Measurements from ENCODE around the gene B3GNT2.
"Not testable (repeated sequence)": the region's sequence is repeated elsewhere in the genome, so short reads cannot be mapped to it uniquely, and the experiment has no call there.

B3GNT2 gene

DNA sequence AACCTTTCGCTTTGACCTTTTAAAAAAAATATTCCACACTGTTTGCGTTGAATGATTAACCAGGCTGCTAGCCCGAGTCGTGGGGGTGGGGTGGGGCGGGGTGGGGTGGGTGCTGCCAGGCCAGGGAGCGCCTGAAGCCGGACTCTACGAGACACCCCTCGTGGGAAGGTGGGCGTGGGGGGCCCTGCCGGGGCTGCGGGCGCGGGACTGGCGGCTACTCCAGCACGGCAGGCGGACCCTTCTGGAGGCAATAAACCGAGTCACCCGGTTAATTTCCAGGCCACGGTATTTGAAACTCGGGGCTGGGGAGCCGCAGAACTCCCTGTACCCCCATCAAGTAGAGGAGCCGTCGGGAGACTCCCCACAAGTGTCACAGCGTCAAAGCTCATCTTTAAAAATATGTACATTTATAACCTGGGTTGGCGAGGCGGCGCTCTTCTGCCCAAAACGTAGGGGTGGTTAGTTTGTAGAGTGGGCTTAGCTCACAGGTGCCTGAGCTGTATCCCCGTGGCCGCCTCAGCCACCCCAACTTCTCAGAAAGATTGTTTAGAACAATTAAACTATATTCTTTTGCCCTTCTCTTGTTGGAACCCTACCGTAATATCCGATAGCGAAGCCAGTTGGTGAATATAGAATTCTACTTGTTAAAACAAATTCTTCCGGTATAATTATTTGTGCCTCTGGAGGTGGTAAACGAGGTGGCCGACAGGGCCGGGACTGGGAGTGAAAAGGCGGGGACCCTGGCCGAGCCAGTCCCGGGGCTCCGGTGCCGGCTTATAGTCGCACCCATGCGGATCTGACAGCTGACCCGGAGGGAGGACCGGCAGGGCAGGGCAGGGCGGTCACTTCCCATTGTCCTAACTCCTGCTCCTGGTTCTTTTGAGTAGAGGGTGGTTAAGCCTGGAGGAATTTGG, 1.4 kb downstream of the B3GNT2 start:
- Mint-ChIP-seq H3K9me3 (no peaks in the 10 kb centered on the region), H3K27ac (peak overlapping the region; percentile 81), H3K4me3 (peak overlapping the region; percentile 87), H3K27me3 (no peaks in the 10 kb centered on the region), H3K4me1 (peaks cover 45% of the 10 kb centered on the region), H3K36me3 (peaks cover 2% of the 10 kb centered on the region)

DNA sequence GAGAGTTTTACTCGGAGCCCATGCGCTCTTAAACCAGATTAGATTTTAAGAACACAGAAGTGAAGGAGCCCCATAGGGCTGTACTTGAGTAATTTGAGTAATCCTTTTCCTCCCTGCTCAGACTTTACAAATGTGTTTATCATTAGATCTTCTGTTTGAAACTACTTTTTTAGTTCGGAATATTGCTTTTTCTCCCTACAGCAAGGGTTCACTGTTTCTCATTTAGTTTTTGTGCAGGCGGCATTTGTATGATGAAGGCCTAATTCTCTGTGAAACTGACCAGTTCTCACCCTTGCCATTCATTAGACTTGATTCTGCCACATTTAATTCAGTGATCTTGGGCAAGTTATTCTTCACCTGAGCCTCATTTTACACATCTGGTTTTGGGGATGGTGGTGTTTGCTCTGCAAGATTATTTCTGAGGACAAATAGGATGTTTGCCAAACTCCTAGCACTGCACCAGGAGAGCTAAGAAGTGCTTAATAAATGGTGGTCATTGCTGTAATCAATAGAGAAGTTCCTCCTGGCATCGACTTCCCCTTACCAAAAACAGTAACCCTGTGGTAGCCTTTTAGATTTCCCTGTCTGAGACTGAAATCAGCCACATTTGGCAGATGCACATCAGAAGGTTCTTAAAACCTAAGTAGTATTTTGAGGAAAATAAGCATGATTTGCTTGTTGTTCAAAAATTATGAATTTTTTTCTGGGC, 2.2 kb downstream of the B3GNT2 start:
- Mint-ChIP-seq H3K4me3 (peak overlapping the region; percentile 87), H3K36me3 (peaks cover 2% of the 10 kb centered on the region), H3K4me1 (peaks cover 53% of the 10 kb centered on the region), H3K27me3 (no peaks in the 10 kb centered on the region), H3K9me3 (no peaks in the 10 kb centered on the region), H3K27ac (peak overlapping the region; percentile 75)

DNA sequence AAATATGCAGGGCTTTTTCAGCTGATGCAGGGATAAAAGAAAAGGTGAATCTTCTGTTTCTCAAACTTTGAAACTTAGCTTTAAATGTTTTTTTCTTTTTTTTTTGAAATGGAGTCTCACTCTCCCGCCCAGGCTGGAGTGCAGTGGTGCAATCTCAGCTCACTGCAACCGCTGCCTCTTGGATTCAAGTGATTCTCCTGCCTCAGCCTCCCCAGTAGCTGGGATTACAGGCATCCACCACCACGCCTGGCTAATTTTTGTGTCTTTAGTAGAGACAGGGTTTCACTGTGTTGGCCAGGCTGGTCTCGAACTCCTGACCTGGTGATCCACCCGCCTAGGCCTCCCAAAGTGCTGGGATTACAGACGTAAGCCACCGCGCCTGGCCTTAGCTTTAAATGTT, 2.9 kb downstream of the B3GNT2 start:
- Mint-ChIP-seq H3K4me3 (peak overlapping the region; percentile 87), H3K27ac (peak overlapping the region; percentile 85), H3K4me1 (peaks cover 60% of the 10 kb centered on the region)
- H3K27me3 Mint-ChIP-seq, H3K9me3 Mint-ChIP-seq, H3K36me3 Mint-ChIP-seq: not testable (repeated sequence)

DNA sequence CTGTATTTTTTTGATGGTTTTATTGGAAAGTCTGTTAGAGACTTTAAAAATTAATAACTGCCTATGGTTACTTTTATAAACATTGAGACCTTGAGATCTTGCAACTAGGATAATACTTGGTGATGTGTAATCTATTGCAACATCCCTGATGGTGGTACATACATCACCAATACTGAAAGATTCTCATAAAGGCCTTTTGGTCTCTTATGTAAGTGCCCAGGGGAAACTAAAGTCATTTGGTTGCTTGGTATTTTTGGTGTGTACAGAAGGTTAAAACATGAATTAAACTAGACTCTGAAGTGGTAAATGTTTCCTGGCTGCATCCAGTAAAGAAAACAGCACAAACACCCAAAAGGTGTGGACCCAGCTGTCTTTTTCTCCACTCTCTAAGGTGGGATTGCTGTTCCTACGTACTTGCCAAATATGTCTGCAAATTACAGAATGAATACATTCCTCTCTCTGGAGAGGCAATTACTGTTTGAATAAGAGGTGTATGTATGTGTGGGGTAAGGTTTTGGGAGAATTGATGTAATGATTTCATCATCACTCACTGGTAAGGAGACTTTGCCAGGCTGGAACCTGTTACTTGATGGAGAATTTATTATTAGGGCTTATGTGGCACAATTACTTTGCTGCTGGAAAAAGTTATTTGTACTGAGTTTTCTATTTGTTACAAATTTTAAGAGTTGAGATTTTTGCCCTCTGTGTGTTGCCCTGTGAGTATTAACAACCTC, 3.6 kb downstream of the B3GNT2 start:
- Mint-ChIP-seq H3K27ac (peak overlapping the region; percentile 85), H3K4me3 (peak overlapping the region; percentile 72), H3K36me3 (peaks cover 2% of the 10 kb centered on the region), H3K4me1 (peaks cover 68% of the 10 kb centered on the region), H3K9me3 (no peaks in the 10 kb centered on the region), H3K27me3 (no peaks in the 10 kb centered on the region)

DNA sequence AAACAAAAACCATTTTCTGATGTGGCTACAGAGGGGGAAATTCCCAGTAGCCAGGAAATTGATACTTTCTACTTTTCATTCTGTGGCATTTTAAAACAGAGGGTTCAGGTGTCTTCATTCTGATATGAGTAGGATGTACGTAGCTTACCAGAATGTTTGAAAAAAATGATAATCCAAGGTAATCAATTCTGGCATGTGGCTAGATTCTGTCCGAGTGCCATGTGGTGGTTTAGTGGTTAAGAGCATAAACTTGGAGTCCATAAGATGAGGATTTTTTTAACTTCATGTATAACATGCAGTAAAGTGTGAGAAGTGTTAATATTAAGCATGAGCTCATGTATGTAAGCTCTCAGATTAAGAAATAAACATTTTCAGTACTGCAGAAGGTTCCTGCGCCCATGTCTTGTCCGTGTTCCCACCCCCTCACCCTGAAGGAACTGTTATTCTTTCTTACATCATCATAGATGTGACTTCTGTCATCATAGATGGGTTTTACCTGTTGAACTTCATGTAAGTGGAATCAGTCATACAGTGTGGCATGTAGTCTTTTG, 4.5 kb downstream of the B3GNT2 start:
- peak overlapping the region; percentile 85 for H3K27ac Mint-ChIP-seq
- no peaks in the 10 kb centered on the region for H3K27me3 Mint-ChIP-seq

DNA sequence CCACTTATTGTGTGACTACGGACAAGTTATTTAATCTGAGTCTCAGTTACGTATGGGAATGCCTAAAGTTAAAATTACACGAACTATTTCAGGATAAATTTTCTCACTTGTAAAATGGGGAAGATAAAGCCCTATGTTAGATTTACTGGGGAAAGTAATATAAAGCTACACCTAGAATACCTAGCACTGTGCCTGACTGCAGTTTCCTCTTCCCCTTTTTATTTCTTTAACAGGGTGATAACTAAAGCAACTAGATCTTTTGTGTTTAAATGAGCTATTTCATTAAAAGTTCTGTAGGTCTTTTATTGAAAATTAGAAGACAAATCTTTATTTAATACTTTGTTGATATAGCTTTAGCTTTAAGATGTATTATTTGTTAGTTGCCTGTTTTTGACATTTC, 5.0 kb downstream of the B3GNT2 start:
- H3K36me3 Mint-ChIP-seq: peaks cover 4% of the 10 kb centered on the region
- H3K27ac Mint-ChIP-seq: peak overlapping the region; percentile 85
- peak overlapping the region; percentile 72 for H3K4me3 Mint-ChIP-seq
- H3K27me3 Mint-ChIP-seq: no peaks in the 10 kb centered on the region
- peaks cover 79% of the 10 kb centered on the region for H3K4me1 Mint-ChIP-seq
- no peaks in the 10 kb centered on the region for H3K9me3 Mint-ChIP-seq

More for the DNA sequence above, 4.5 kb downstream of the B3GNT2 start:
- H3K4me3 Mint-ChIP-seq: peak overlapping the region; percentile 72
- H3K4me1 Mint-ChIP-seq: peaks cover 74% of the 10 kb centered on the region
- peaks cover 4% of the 10 kb centered on the region for H3K36me3 Mint-ChIP-seq
- H3K9me3 Mint-ChIP-seq: no peaks in the 10 kb centered on the region

DNA sequence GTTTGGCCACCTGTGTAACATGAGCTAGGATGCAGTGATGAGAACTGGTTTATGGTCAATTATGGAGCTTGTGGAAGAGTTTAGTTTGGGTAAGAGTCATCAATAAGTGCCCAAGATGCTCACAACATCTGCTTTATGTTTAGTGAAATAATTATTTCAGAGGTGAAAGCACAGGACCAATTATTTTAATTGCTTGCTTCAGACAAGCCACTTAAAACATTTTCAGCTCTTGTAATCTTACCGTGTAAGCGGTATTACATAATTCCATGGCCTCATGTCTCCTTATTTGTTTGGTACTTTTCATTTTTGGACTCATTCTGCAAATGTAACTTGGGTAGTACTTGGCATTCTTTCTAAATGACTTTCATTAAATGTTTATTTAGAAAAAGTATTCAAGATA, 5.4 kb downstream of the B3GNT2 start:
- no peaks in the 10 kb centered on the region for H3K27me3 Mint-ChIP-seq
- H3K4me3 Mint-ChIP-seq: peak overlapping the region; percentile 72
- H3K27ac Mint-ChIP-seq: peak overlapping the region; percentile 85
- H3K9me3 Mint-ChIP-seq: no peaks in the 10 kb centered on the region
- peaks cover 4% of the 10 kb centered on the region for H3K36me3 Mint-ChIP-seq
- peaks cover 83% of the 10 kb centered on the region for H3K4me1 Mint-ChIP-seq

DNA sequence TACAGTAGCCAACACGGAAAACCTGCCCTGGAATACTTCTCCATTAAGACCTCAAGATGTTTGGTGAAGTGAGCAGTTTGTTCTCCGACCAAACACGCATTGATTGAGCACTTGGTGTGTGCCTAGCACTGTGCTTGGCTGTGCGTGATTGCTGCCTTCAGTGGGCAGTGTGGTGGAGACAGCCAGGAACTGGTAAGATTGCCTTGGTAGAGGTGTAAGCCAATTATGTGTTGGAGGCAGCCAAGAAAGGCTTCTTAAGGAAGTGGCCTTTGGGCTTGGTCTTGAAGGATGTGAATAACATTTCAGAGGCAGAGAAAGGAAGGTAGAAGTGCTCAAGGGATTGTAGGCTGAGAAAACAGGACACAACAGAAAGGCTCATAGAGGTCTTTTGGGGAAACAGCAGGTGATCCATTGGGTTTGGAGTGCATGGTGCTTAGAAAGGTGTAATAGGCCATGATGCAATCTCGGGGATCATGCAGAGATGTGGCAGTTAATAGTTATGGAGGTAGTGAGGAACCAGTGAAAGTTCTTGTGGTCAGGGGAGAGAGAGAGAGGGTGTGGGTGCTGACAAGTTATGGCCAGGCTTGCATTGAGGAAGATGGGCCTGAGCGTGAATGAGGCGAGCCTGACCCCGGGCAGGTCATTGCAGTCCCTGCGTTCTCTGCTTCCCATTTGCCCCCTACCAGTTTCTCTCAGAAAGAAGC, 6.3 kb downstream of the B3GNT2 start:
- Mint-ChIP-seq H3K4me3 (peak overlapping the region; percentile 20), H3K27ac (peak overlapping the region; percentile 48), H3K27me3 (no peaks in the 10 kb centered on the region), H3K36me3 (peaks cover 4% of the 10 kb centered on the region), H3K4me1 (peaks cover 92% of the 10 kb centered on the region), H3K9me3 (no peaks in the 10 kb centered on the region)

DNA sequence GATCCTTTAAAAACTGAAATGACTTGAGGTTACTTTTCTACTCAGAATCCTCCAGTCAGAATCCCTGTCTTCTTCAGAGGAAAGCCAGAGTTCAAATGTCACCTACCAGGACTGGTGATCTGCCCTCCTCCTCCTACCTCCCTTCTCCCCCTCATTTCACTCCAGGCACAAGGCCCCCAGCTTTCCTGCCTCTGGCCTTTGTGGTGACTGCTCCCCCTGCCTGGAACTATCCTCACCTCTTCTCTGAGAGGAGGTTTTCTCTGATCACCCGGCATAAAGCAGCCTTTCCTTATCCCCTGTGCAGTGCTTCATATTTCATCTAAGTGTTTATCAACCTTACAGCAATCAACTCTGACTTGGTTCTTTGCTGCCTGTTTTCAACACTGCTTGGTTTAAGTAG, 6.8 kb downstream of the B3GNT2 start:
- Mint-ChIP-seq H3K4me3 (peak overlapping the region; percentile 20), H3K27ac (peak overlapping the region; percentile 85), H3K27me3 (no peaks in the 10 kb centered on the region), H3K4me1 (peaks cover 97% of the 10 kb centered on the region), H3K9me3 (no peaks in the 10 kb centered on the region), H3K36me3 (peaks cover 5% of the 10 kb centered on the region)

DNA sequence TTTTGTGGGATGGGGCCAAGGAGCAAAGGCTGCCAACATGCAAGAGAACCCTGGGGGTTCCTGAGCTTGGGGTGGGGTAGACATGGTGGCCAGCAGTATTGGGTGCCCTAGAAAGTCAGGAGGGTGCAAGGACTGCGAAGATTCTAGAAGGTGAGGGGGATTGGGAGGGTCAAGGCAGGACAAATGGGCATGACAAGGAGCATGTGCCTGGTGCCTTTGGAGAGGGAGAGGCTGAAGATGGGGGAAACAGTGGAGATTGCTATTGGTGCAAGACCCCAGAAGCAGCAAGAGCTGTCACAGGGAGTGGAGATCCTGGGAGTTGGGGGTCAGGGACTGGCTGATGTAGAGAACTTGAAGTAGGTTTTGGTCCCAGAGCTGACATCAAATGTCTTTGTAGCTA, 7.5 kb downstream of the B3GNT2 start:
- Mint-ChIP-seq H3K27me3 (no peaks in the 10 kb centered on the region), H3K4me1 (peaks cover 97% of the 10 kb centered on the region), H3K9me3 (no peaks in the 10 kb centered on the region), H3K4me3 (peak overlapping the region; percentile 20), H3K27ac (peak overlapping the region; percentile 85), H3K36me3 (peaks cover 7% of the 10 kb centered on the region)

DNA sequence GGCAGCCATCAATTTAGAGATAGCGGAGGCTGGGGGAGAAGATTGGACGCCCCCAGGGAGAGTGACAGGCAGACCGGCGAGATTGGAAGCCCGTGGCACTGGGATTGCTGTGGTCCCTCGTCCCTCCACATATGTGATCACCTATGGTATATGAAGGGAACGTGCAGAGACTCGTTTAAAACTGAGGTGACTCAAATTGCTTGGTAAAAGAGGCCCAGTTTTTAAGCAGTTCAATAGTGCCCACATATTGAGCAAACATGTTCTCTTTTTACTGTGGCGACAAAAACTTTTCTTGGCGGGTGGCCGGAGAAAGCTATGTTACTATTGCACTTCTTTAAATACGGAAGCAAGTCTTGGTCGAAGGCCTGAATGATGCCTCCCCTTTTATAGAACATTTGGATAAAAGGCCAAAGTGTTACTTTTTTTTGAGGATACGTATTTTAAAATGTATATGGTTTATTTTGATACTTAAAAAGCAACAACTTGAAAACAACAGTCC, 9.1 kb downstream of the B3GNT2 start:
- no peak overlapping the region for H3K4me3 Mint-ChIP-seq
- H3K27me3 Mint-ChIP-seq: no peaks in the 10 kb centered on the region
- H3K4me1 Mint-ChIP-seq: peaks cover 98% of the 10 kb centered on the region
- H3K36me3 Mint-ChIP-seq: peaks cover 9% of the 10 kb centered on the region
- no peaks in the 10 kb centered on the region for H3K9me3 Mint-ChIP-seq
- peak overlapping the region; percentile 42 for H3K27ac Mint-ChIP-seq

DNA sequence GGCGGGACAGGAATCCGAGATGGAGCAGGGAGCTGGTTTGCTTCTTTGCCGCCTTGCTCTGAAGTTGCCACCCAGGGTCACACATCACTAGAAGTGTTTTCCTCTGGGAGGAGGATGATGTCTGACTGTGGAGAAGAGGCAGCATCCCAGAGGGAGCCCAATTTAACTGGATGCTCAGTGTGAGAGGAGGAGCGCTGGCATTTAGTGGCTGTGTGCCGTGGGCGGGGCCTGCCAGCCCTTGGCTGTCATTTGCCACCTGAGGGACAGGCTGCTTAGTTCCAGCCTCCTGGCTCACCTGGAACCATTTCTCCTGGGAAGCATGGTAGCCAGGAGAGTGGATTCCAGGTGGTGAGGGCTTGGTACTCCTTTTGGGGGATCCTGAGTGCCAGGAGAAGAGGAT, 9.6 kb downstream of the B3GNT2 start:
- Mint-ChIP-seq H3K9me3 (no peaks in the 10 kb centered on the region), H3K4me1 (peaks cover 96% of the 10 kb centered on the region), H3K36me3 (peaks cover 11% of the 10 kb centered on the region), H3K4me3 (no peak overlapping the region), H3K27ac (no peak overlapping the region), H3K27me3 (no peaks in the 10 kb centered on the region)

DNA sequence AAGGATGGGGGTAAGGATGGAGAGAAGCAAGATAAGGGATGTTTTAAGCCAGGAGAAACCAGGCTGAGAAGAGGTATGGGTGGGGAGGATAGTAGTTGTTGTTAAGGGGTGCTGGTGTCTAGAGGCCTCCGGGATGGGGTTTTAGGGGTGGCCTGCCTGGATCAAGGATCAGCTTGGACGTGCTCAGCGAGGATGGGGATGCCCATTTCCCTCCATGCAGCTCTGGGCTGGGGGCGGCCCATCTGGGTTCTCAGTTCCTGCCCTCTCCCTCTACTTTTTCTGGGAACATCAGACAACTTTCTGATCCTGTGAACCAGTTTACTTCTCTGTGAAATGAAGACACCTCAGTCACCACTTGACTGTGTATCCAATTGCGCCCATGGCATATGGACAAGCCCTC, 10.1 kb downstream of the B3GNT2 start:
- Mint-ChIP-seq H3K27me3 (no peaks in the 10 kb centered on the region), H3K4me1 (peaks cover 95% of the 10 kb centered on the region), H3K27ac (no peak overlapping the region), H3K9me3 (no peaks in the 10 kb centered on the region), H3K36me3 (peaks cover 11% of the 10 kb centered on the region), H3K4me3 (no peak overlapping the region)

DNA sequence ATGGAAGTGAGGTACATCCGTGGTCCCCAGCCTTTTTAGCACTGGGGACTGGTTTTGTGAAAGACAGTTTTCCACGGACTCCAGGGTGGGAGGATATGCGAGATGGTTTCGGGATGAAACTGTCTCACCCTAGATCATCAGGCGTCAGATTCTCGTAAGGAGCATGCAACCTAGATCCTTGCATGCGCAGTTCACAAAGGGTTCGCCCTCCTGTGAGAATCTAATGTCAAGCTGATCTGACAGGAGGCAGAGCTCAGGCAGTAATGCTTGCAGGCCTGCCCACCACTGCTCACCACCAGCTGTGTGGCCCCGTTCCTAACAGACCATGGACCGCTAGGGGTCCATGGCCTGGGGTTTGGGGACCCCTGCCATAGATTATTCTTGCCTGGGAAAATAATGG, 11.6 kb downstream of the B3GNT2 start:
- peaks cover 19% of the 10 kb centered on the region for H3K36me3 Mint-ChIP-seq
- peaks cover 90% of the 10 kb centered on the region for H3K4me1 Mint-ChIP-seq
- H3K9me3 Mint-ChIP-seq: no peaks in the 10 kb centered on the region
- no peak overlapping the region for H3K4me3 Mint-ChIP-seq
- peak overlapping the region; percentile 1 for H3K27ac Mint-ChIP-seq
- no peaks in the 10 kb centered on the region for H3K27me3 Mint-ChIP-seq
